MCF 10A (cell line): ENCODE data around the gene LRP4. TPM values are rescaled to one million over a fixed set of nuclear protein-coding genes. Genes with fewer than 3 reads are reported as not detected.
A peak's percentile ranks its signal among the peaks of the same experiment; 100 is the strongest.

Experiments used
- BruUV-seq: library from RNA; stranded (reverse); fragments of 400-500 nt; replicated peaks from 2 replicates; lab custom pipeline; 2021; lab: Mats Ljungman, UMichigan
- CTCF ChIA-PET: fragments of 300-600 bp; sonication (Branson Sonifier 250); formaldehyde crosslinking; extraction: SDS; loops from one replicate; lab custom pipeline; 2021; ENCODE audit warnings: antibody characterized with exemption, inconsistent platforms; lab: Yijun Ruan, JAX
- POLR2A ChIA-PET: fragments of 300-600, 350-650 bp; sonication (Branson Sonifier 250); formaldehyde crosslinking; extraction: SDS; loops from one replicate; lab custom pipeline; 2020; ENCODE audit warnings: antibody characterized with exemption, inconsistent platforms; lab: Yijun Ruan, JAX
- DNase-seq: peaks from one replicate; pipeline ENCODE4 v3.0.0-alpha.2; 2018; ENCODE audit not compliant: unreplicated experiment
- H3K27ac Mint-ChIP-seq: one replicate; pipeline ENCODE4 v1.8.0; 2022; ENCODE audit warnings: mild to moderate bottlenecking, low read depth, mixed read lengths; ENCODE audit not compliant: unreplicated experiment
- H3K27me3 Mint-ChIP-seq: one replicate; pipeline ENCODE4 v1.8.0; 2022; ENCODE audit warnings: mixed read lengths; ENCODE audit not compliant: insufficient read depth, unreplicated experiment
- H3K36me3 Mint-ChIP-seq: one replicate; pipeline ENCODE4 v1.8.0; 2022; ENCODE audit warnings: mild to moderate bottlenecking, moderate library complexity, mixed read lengths; ENCODE audit not compliant: insufficient read depth, unreplicated experiment
- H3K4me1 Mint-ChIP-seq: one replicate; pipeline ENCODE4 v1.8.0; 2022; ENCODE audit warnings: mixed read lengths; ENCODE audit not compliant: insufficient read depth, unreplicated experiment
- H3K4me3 Mint-ChIP-seq: one replicate; pipeline ENCODE4 v1.8.0; 2022; ENCODE audit warnings: mild to moderate bottlenecking, moderate library complexity, mixed read lengths; ENCODE audit not compliant: unreplicated experiment
- H3K9me3 Mint-ChIP-seq: one replicate; pipeline ENCODE4 v1.8.0; 2022; ENCODE audit warnings: mixed read lengths; ENCODE audit not compliant: unreplicated experiment
- intact Hi-C: fragments of 100-400 bp; cut with micrococcal nuclease; formaldehyde crosslinking; loops from 2 replicates; pipeline ENCODE4 v1.14.1; 2022
- total RNA-seq: library from RNA; stranded (reverse); gene quantifications from 2 replicates; pipeline ENCODE4 v1.2.3, GENCODE V29; 2022
- TF ChIP-seq, protein P1 (sequence below): fragments of 200-600 bp; IDR thresholded peaks from one replicate; pipeline ENCODE4 v1.8.0; 2022; ENCODE audit warnings: antibody characterized with exemption, mild to moderate bottlenecking; ENCODE audit not compliant: unreplicated experiment

The LRP4 gene
- total RNA-seq, 1 experiment from 2014 or later = 1.0 TPM

GRCh38 chr11:46834821-46835220 is 83.5 kb downstream of the LRP4 start:
- H3K36me3 Mint-ChIP-seq = no peaks in the 10 kb centered on the region
- ChIA-PET POLR2A (interaction anchor here (0.7 to 2.1 kb wide), 3 partner anchors 9 to 12 kb away, joined by 4 to 5 read pairs (median 5); no protein-coding TSS in a partner anchor), CTCF (interaction anchor here (1.0 kb wide), 1 partner anchor 10 kb away, joined by 4 read pairs; no protein-coding TSS in a partner anchor)
- H3K4me1 Mint-ChIP-seq = peaks cover 28% of the 10 kb centered on the region
- intact Hi-C loops = no loop called here
- H3K9me3 Mint-ChIP-seq = no peaks in the 10 kb centered on the region
- no TSS peak for BruUV-seq
- no peak overlapping the region for H3K4me3 Mint-ChIP-seq
- no peak overlapping the region for H3K27ac Mint-ChIP-seq
- DNase-seq = no peak
- TF ChIP-seq, protein P1, sequence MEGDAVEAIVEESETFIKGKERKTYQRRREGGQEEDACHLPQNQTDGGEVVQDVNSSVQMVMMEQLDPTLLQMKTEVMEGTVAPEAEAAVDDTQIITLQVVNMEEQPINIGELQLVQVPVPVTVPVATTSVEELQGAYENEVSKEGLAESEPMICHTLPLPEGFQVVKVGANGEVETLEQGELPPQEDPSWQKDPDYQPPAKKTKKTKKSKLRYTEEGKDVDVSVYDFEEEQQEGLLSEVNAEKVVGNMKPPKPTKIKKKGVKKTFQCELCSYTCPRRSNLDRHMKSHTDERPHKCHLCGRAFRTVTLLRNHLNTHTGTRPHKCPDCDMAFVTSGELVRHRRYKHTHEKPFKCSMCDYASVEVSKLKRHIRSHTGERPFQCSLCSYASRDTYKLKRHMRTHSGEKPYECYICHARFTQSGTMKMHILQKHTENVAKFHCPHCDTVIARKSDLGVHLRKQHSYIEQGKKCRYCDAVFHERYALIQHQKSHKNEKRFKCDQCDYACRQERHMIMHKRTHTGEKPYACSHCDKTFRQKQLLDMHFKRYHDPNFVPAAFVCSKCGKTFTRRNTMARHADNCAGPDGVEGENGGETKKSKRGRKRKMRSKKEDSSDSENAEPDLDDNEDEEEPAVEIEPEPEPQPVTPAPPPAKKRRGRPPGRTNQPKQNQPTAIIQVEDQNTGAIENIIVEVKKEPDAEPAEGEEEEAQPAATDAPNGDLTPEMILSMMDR = no peak
- no peaks in the 10 kb centered on the region for H3K27me3 Mint-ChIP-seq

GRCh38 chr11:46832511-46833214 is 85.7 kb downstream of the LRP4 start:
- no peaks in the 10 kb centered on the region for H3K9me3 Mint-ChIP-seq
- no peak for DNase-seq
- no peaks in the 10 kb centered on the region for H3K36me3 Mint-ChIP-seq
- ChIA-PET POLR2A (interaction anchor here (0.7 to 2.1 kb wide), 5 partner anchors 9 to 17 kb away, joined by 3 to 5 read pairs (median 4); no protein-coding TSS in a partner anchor), CTCF (interaction anchor here (0.6 kb wide), 1 partner anchor 140 kb away, joined by 4 read pairs; no protein-coding TSS in a partner anchor)
- H3K4me3 Mint-ChIP-seq = no peak overlapping the region
- intact Hi-C loops = no loop called here
- no peaks in the 10 kb centered on the region for H3K27me3 Mint-ChIP-seq
- BruUV-seq = no TSS peak
- TF ChIP-seq, protein P1 = no peak
- H3K27ac Mint-ChIP-seq = peak overlapping the region; percentile 8
- H3K4me1 Mint-ChIP-seq = peaks cover 35% of the 10 kb centered on the region

GRCh38 chr11:46827995-46828394 is 90.4 kb downstream of the LRP4 start:
- intact Hi-C loops = no loop called here
- BruUV-seq = no TSS peak
- peaks cover 27% of the 10 kb centered on the region for H3K4me1 Mint-ChIP-seq
- H3K9me3 Mint-ChIP-seq = no peaks in the 10 kb centered on the region
- TF ChIP-seq, protein P1 = no peak
- no peaks in the 10 kb centered on the region for H3K27me3 Mint-ChIP-seq
- H3K4me3 Mint-ChIP-seq = peak overlapping the region; percentile 88
- DNase-seq = no peak
- CTCF ChIA-PET = interaction anchor here (0.7 to 1.9 kb wide), 4 partner anchors 17 to 758 kb away, joined by 3 to 5 read pairs (median 3); partner anchors contain the start of gene CKAP5
- POLR2A ChIA-PET = interaction anchor here (0.6 to 4.4 kb wide), 6 partner anchors 9 to 270 kb away, joined by 3 to 74 read pairs (median 6); partner anchors contain the start of genes ARHGAP1, CKAP5 and ZNF408
- H3K36me3 Mint-ChIP-seq = no peaks in the 10 kb centered on the region
- peak overlapping the region; percentile 82 for H3K27ac Mint-ChIP-seq
